Measurements from ENCODE around the gene HMCN2. TPM values are rescaled to one million over a fixed set of nuclear protein-coding genes. Genes with fewer than 3 reads are reported as not detected.

Gene HMCN2
- total RNA-seq, 5 donors from 2014 or later (not counting 1 experiment from before 2014, with no cell fraction given), result 0.03 TPM; not detected in 4

DNA sequence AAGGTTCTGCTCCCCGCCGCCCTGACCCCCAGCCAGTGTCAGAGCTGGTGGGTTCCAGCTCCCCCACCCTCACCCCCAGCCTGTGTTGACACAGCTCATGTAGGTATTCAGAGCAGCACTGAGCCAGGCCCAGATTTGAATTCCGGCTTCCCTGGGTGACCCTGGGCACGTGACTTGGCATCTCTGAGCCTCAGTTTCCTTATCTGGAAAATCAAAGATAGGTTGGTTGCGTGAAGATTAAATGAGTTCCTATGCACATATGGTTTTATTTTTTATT lies 42.0 kb downstream of the HMCN2 start:
- Histone ChIP-seq H3K4me1 (ENCODE audit: control insufficient read depth in 1 of 2, extremely low read depth in 1 of 2, insufficient read depth in 2 of 2, low read length in 2 of 2) (no peaks in the 10 kb centered on the region), H3K9me3 (no peaks in the 10 kb centered on the region), H3K36me3 (ENCODE audit: control insufficient read depth in 2 of 2, extremely low read depth in 1 of 2, insufficient read depth in 1 of 2, low read length in 1 of 2) (no peaks in the 10 kb centered on the region), H3K27ac (ENCODE audit: low read length) (no peak overlapping the region), H3K27me3 (replicated peaks in 1 of 2; ENCODE audit: control insufficient read depth in 2 of 2, extremely low read depth in 1 of 2, insufficient read depth in 2 of 2, low read length in 1 of 2) (peaks cover 0 to 33% of the 10 kb centered on the region in 2 experiments), H3K4me3 (ENCODE audit: control insufficient read depth in 1 of 2, extremely low read depth in 1 of 2, low read length in 1 of 2) (no peak overlapping the region)
- H3K27me3 Mint-ChIP-seq, result peaks cover 0 to 21% of the 10 kb centered on the region in 2 donors
- no peaks in the 10 kb centered on the region for H3K9me3 Mint-ChIP-seq
- no peaks in the 10 kb centered on the region for H3K4me1 Mint-ChIP-seq
- H3K4me3 Mint-ChIP-seq, result no peak overlapping the region
- no peak overlapping the region for H3K27ac Mint-ChIP-seq
- ATAC-seq (replicated peaks in 1 of 4) (no peak), DNase-seq (no peak)
- CTCF ChIA-PET, result no interaction called here
- POLR2A ChIA-PET, result no interaction called here
- WGBS (ENCODE audit: insufficient coverage), result no CpG with 5 or more reads among the region's 5 CpGs
- no peaks in the 10 kb centered on the region for H3K36me3 Mint-ChIP-seq

DNA sequence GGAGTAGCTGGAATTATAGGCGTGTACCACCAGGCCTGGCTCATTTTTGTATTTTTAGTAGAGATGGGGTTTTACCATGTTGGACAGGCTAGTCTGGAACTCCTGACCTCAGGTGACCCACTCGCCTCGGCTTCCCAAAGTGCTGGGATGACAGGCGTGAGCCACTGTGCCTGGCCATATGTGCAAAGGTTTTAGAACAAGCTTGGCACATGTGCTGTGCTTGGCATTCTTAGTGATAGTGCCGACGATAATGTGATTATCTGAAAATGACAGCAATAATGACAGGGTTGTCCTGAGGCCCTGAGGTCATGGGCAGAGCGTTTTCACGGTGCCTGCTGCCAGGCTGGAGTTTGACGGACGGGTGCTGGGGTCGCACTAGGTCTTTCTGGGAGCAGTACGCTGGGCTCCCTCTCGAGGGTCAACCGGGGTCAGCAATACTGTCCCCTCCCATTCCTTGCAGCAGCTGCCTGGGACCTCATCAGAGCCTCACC lies 42.6 kb downstream of the HMCN2 start:
- Histone ChIP-seq H3K4me1 (ENCODE audit: control insufficient read depth in 1 of 2, extremely low read depth in 1 of 2, insufficient read depth in 2 of 2, low read length in 2 of 2) (no peaks in the 10 kb centered on the region), H3K27me3 (replicated peaks in 1 of 2; ENCODE audit: control insufficient read depth in 2 of 2, extremely low read depth in 1 of 2, insufficient read depth in 2 of 2, low read length in 1 of 2) (peaks cover 0 to 28% of the 10 kb centered on the region in 2 experiments), H3K27ac (ENCODE audit: low read length) (no peak overlapping the region), H3K36me3 (ENCODE audit: control insufficient read depth in 2 of 2, extremely low read depth in 1 of 2, insufficient read depth in 1 of 2, low read length in 1 of 2) (no peaks in the 10 kb centered on the region), H3K9me3 (no peaks in the 10 kb centered on the region), H3K4me3 (ENCODE audit: control insufficient read depth in 1 of 2, extremely low read depth in 1 of 2, low read length in 1 of 2) (no peak overlapping the region)
- peaks cover 0 to 19% of the 10 kb centered on the region in 2 donors for H3K27me3 Mint-ChIP-seq
- no peaks in the 10 kb centered on the region for H3K9me3 Mint-ChIP-seq
- CTCF ChIA-PET, result no interaction called here
- no peak overlapping the region for H3K27ac Mint-ChIP-seq
- WGBS (ENCODE audit: insufficient coverage), result 82% methylated on average over 13 of the region's 14 CpGs
- DNase-seq (no peak), ATAC-seq (replicated peaks in 1 of 4) (no peak)
- no peaks in the 10 kb centered on the region for H3K36me3 Mint-ChIP-seq
- H3K4me3 Mint-ChIP-seq, result no peak overlapping the region
- POLR2A ChIA-PET, result no interaction called here
- no peaks in the 10 kb centered on the region for H3K4me1 Mint-ChIP-seq

DNA sequence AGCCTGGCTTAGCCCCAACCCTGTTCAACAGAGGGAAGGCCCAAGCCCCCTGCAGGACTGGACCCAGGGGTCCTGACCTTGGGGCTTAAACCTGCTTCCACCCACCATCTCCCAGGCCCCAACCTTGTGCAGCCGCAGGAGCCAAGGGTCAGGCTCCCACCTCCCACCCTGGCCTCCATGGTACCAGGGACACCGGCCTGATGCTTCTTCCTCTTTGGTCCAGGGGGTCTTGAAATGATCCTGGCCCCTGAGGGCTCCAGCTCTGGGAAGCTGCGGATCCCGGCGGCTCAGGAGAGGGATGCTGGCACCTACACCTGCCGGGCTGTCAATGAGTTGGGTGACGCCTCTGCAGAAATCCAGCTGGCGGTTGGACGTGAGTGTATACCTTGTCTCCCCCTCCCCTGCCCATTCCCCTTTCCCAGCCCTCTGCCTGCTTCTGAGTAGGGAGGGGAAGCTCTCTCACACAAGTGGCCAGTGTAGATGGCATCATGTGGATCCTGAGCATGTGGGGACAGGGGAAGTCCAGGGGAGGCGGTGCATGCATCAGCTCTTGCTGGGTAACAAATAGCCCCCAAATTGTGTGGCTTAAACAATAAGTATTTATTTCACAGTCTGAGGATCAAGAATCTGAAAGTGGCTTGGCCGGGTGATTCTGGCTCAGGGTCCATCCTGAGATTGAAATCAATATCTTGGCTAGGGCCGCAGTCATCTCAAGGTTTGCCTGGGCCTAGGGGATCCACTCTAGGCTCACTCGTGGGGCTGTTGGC lies 44.3 kb downstream of the HMCN2 start:
- ATAC-seq (replicated peaks in 1 of 4) (no peak), DNase-seq (no peak)
- WGBS (ENCODE audit: insufficient coverage), result 83% methylated on average over 8 of the region's 13 CpGs
- Histone ChIP-seq H3K4me1 (ENCODE audit: control insufficient read depth in 1 of 2, extremely low read depth in 1 of 2, insufficient read depth in 2 of 2, low read length in 2 of 2) (no peaks in the 10 kb centered on the region), H3K4me3 (ENCODE audit: control insufficient read depth in 1 of 2, extremely low read depth in 1 of 2, low read length in 1 of 2) (no peak overlapping the region), H3K27me3 (replicated peaks in 1 of 2; ENCODE audit: control insufficient read depth in 2 of 2, extremely low read depth in 1 of 2, insufficient read depth in 2 of 2, low read length in 1 of 2) (peaks cover 0 to 21% of the 10 kb centered on the region in 2 experiments), H3K9me3 (no peaks in the 10 kb centered on the region), H3K27ac (ENCODE audit: low read length) (no peak overlapping the region), H3K36me3 (ENCODE audit: control insufficient read depth in 2 of 2, extremely low read depth in 1 of 2, insufficient read depth in 1 of 2, low read length in 1 of 2) (no peaks in the 10 kb centered on the region)
- no peaks in the 10 kb centered on the region for H3K4me1 Mint-ChIP-seq
- no peaks in the 10 kb centered on the region for H3K9me3 Mint-ChIP-seq
- H3K36me3 Mint-ChIP-seq, result no peaks in the 10 kb centered on the region
- H3K27ac Mint-ChIP-seq, result no peak overlapping the region
- peaks cover 0 to 11% of the 10 kb centered on the region in 2 donors for H3K27me3 Mint-ChIP-seq
- H3K4me3 Mint-ChIP-seq, result no peak overlapping the region
- ChIA-PET POLR2A (no interaction called here), CTCF (no interaction called here)

DNA sequence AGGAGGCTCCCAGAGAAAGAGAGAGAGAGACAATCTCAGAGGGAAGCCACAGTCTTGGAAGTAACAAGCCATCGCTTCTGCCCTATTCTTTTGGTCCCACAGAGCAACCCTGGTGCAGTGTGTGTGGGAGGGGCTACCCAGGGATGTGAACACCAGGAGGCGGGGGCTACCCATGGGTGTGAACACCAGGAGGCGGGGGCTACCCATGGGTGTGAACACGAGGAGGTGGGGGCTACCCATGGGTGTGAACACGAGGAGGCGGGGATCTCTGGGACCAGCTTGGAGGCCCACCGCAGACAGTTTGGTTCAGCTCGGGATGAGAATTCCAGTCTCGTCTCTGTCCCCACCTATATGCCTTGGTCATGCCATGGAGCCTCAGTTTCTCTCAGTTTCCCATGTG lies 44.9 kb downstream of the HMCN2 start:
- Mint-ChIP-seq H3K27me3 (peaks cover 0 to 9% of the 10 kb centered on the region in 2 donors), H3K4me1 (no peaks in the 10 kb centered on the region), H3K4me3 (no peak overlapping the region), H3K9me3 (no peaks in the 10 kb centered on the region), H3K27ac (no peak overlapping the region), H3K36me3 (no peaks in the 10 kb centered on the region)
- Histone ChIP-seq H3K9me3 (no peaks in the 10 kb centered on the region), H3K27ac (ENCODE audit: low read length) (no peak overlapping the region), H3K36me3 (ENCODE audit: control insufficient read depth in 2 of 2, extremely low read depth in 1 of 2, insufficient read depth in 1 of 2, low read length in 1 of 2) (no peaks in the 10 kb centered on the region), H3K4me3 (ENCODE audit: control insufficient read depth in 1 of 2, extremely low read depth in 1 of 2, low read length in 1 of 2) (no peak overlapping the region), H3K27me3 (replicated peaks in 1 of 2; ENCODE audit: control insufficient read depth in 2 of 2, extremely low read depth in 1 of 2, insufficient read depth in 2 of 2, low read length in 1 of 2) (peaks cover 0 to 18% of the 10 kb centered on the region in 2 experiments), H3K4me1 (ENCODE audit: control insufficient read depth in 1 of 2, extremely low read depth in 1 of 2, insufficient read depth in 2 of 2, low read length in 2 of 2) (no peaks in the 10 kb centered on the region)
- ATAC-seq (replicated peaks in 1 of 4), result no peak
- ChIA-PET CTCF (no interaction called here), POLR2A (no interaction called here)
- 85% methylated on average over 5 of the region's 9 CpGs for WGBS (ENCODE audit: insufficient coverage)
- no peak for DNase-seq

DNA sequence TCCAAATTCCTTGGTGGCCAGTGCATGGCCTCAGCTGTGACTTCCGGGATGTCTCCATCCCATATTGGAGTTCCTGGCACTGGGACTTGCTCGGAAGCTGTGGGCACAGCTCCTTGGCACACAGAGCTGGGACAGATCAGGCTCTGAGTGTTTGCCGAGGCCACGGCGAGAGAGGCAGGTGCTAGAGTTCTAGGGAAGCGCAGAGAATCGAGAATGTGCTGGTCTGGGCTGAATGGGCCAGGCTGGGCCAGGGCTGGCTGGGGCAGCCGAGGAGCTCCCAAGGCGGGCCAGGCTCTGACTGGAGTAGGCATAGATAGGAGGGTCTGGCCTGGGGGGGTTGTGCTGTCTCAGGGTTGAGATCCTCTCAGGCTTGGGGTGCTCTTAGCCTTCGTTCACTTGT lies 45.4 kb downstream of the HMCN2 start:
- Histone ChIP-seq H3K27me3 (replicated peaks in 1 of 2; ENCODE audit: control insufficient read depth in 2 of 2, extremely low read depth in 1 of 2, insufficient read depth in 2 of 2, low read length in 1 of 2) (peaks cover 0 to 19% of the 10 kb centered on the region in 2 experiments), H3K4me1 (ENCODE audit: control insufficient read depth in 1 of 2, extremely low read depth in 1 of 2, insufficient read depth in 2 of 2, low read length in 2 of 2) (no peaks in the 10 kb centered on the region), H3K9me3 (no peaks in the 10 kb centered on the region), H3K4me3 (ENCODE audit: control insufficient read depth in 1 of 2, extremely low read depth in 1 of 2, low read length in 1 of 2) (no peak overlapping the region), H3K27ac (ENCODE audit: low read length) (no peak overlapping the region), H3K36me3 (ENCODE audit: control insufficient read depth in 2 of 2, extremely low read depth in 1 of 2, insufficient read depth in 1 of 2, low read length in 1 of 2) (no peaks in the 10 kb centered on the region)
- Mint-ChIP-seq H3K27ac (no peak overlapping the region), H3K27me3 (peaks cover 3 to 12% of the 10 kb centered on the region in 2 donors), H3K9me3 (no peaks in the 10 kb centered on the region), H3K4me1 (peaks cover 0 to 5% (median 0%) of the 10 kb centered on the region in 3 donors), H3K4me3 (no peak overlapping the region), H3K36me3 (no peaks in the 10 kb centered on the region)
- CTCF ChIA-PET, result no interaction called here
- DNase-seq (no peak), ATAC-seq (replicated peaks in 1 of 4) (no peak)
- WGBS (ENCODE audit: insufficient coverage), result 84% methylated on average over 8 of the region's 10 CpGs
- POLR2A ChIA-PET, result no interaction called here

DNA sequence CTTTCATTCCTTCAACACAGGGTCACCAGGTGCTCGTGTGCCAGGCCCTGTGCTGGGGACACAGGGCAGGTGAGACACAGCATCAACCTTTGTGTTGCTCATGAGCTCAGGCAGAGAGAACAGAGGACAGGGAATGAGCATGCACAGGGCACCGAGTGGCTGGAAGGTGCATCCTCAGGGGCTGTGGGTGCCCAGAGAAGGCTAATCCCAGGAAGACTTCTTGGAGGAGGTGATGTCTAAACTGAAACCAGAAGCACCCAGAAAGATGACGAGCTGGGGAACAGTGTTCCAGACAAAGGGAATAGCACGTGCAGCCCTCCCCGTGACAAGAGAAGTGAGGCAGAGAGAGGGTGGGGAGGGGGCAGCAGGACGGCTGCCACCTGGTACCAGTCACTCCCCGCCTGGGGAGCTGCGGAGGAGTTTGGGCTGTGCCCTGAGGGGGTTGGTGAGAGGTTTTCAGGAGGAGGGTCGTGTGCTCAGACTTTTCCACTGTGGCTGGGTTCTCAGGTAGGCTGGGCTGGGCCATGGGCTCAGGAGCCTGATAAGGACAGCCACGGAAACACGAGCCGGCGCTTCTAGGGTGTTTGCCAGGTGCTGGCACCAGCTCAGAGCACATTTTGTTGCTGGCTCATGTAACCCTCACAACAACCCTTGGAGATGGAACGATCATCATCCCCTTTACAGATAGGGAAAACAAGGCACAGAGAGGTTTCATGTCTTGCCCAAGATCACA lies 46.0 kb downstream of the HMCN2 start:
- DNase-seq (no peak), ATAC-seq (replicated peaks in 1 of 4) (no peak)
- ChIA-PET CTCF (no interaction called here), POLR2A (no interaction called here)
- no peaks in the 10 kb centered on the region for H3K36me3 ChIP-seq (ENCODE audit: control insufficient read depth in 2 of 2, extremely low read depth in 1 of 2, insufficient read depth in 1 of 2, low read length in 1 of 2)
- H3K27ac Mint-ChIP-seq, result no peak overlapping the region
- H3K36me3 Mint-ChIP-seq, result no peaks in the 10 kb centered on the region
- peaks cover 0 to 21% of the 10 kb centered on the region in 2 experiments for H3K27me3 ChIP-seq (replicated peaks in 1 of 2; ENCODE audit: control insufficient read depth in 2 of 2, extremely low read depth in 1 of 2, insufficient read depth in 2 of 2, low read length in 1 of 2)
- no peaks in the 10 kb centered on the region for H3K9me3 Mint-ChIP-seq
- no peaks in the 10 kb centered on the region for H3K9me3 ChIP-seq
- WGBS (ENCODE audit: insufficient coverage), result 76% methylated on average over 11 of the region's 14 CpGs
- peaks cover 0 to 5% (median 0%) of the 10 kb centered on the region in 3 donors for H3K4me1 Mint-ChIP-seq
- H3K4me1 ChIP-seq (ENCODE audit: control insufficient read depth in 1 of 2, extremely low read depth in 1 of 2, insufficient read depth in 2 of 2, low read length in 2 of 2), result no peaks in the 10 kb centered on the region
- peaks cover 3 to 16% of the 10 kb centered on the region in 2 donors for H3K27me3 Mint-ChIP-seq
- H3K27ac ChIP-seq (ENCODE audit: low read length), result no peak overlapping the region
- H3K4me3 Mint-ChIP-seq, result no peak overlapping the region
- H3K4me3 ChIP-seq (ENCODE audit: control insufficient read depth in 1 of 2, extremely low read depth in 1 of 2, low read length in 1 of 2), result no peak overlapping the region

Measured in T-cell (primary cell).